ENCODE data around the gene NBPF3.
A peak's percentile ranks its signal among the peaks of the same experiment; 100 is the strongest.
"Not testable (repeated sequence)": the region's sequence is repeated elsewhere in the genome, so short reads cannot be mapped to it uniquely, and the experiment has no call there.

Gene NBPF3, protein sequence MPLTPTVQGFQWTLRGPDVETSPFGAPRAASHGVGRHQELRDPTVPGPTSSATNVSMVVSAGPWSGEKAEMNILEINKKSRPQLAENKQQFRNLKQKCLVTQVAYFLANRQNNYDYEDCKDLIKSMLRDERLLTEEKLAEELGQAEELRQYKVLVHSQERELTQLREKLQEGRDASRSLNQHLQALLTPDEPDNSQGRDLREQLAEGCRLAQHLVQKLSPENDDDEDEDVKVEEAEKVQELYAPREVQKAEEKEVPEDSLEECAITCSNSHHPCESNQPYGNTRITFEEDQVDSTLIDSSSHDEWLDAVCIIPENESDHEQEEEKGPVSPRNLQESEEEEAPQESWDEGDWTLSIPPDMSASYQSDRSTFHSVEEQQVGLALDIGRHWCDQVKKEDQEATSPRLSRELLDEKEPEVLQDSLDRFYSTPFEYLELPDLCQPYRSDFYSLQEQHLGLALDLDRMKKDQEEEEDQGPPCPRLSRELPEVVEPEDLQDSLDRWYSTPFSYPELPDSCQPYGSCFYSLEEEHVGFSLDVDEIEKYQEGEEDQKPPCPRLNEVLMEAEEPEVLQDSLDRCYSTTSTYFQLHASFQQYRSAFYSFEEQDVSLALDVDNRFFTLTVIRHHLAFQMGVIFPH

DNA sequence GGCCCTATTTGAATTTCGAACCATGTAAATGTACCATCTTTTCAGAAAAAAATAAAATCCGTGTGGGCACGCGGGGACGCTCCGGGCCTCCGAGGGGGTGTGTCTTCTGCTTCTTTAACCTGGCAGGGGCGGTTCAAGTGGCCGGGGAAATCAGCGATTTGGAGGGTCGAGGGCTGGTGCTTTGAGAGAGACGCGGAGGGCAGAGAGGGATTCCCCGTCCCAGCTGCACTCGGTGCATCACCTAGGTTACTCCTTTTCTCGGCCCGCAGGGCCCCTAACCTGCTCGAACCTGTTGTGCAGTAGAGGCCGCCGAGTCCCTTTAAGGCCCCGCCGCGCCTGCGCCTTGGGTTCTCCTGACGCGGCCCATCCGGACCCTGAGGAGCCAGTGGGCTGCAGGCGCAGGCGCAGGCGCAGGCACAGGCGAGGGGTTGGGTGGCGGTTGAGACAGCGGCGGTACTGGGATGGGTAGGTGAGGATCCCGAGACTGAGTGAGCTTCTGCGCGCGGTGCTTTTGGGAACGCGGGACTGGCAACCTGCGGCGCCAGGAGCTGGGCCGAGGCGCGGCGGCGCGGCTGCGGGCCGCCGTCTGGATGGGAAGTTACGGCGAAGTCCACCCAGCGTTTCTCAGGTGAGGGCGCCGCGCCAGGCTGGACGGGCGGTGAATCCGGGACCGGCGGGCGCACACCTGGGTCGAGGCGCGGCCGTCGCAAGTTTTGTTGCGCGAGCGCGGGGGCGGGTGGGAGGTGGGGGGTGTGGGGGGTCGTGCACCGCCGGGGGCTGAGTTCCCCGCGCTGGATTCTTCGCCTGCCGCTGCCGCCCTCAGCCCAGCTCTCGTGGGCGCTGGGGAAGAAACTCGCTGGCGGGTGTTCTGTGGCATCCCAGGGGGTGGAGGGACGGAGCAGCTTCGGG, at the start of gene NBPF3:
TSS of gene NBPF3 (plus strand) at position 417 of the 909 bp plus-strand sequence. CDS start 4,950 bp downstream, outside the sequence.
- Histone ChIP-seq H3K36me3 (ENCODE audit: control insufficient read depth, insufficient read depth, low read length, severe bottlenecking) (peaks cover 1% of the 10 kb centered on the region), H3K9ac (ENCODE audit: low read length) (peak within 1 kb of the TSS; percentile 83), H3K27me3 (replicated peaks; ENCODE audit: control insufficient read depth, insufficient read depth, low read length) (peaks cover 6% of the 10 kb centered on the region), H3K9me3 (ENCODE audit: control insufficient read depth, low read length) (no peaks in the 10 kb centered on the region), H3K4me3 (ENCODE audit: low read length) (peak within 1 kb of the TSS; percentile 90), H3K4me1 (ENCODE audit: control insufficient read depth, insufficient read depth, low read length) (peaks cover 16% of the 10 kb centered on the region)
- DNase-seq (ENCODE audit: low read depth), result peak; percentile 97

DNA sequence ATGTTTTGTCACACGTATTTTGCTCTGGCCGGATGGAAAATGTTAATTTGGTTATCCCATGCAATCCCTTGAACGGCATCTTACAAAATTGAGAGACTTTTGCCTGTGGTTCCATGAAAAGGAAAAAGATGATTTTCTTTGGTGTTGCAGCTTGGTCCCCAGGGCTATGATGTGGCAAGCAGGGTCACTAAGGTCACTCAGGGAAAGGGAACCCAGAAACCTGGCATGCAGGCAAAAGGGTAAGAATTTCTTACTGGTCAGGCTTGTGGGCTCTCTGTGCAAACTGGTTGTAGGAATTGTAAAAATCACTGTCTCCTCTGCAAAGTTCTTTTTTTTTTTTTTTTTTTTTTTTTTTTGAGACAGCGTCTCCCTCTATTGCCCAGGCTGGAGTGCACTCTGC, 48.4 kb upstream of the NBPF3 start:
- H3K4me1 ChIP-seq (ENCODE audit: control insufficient read depth, insufficient read depth, low read length), result peaks cover 16% of the 10 kb centered on the region

DNA sequence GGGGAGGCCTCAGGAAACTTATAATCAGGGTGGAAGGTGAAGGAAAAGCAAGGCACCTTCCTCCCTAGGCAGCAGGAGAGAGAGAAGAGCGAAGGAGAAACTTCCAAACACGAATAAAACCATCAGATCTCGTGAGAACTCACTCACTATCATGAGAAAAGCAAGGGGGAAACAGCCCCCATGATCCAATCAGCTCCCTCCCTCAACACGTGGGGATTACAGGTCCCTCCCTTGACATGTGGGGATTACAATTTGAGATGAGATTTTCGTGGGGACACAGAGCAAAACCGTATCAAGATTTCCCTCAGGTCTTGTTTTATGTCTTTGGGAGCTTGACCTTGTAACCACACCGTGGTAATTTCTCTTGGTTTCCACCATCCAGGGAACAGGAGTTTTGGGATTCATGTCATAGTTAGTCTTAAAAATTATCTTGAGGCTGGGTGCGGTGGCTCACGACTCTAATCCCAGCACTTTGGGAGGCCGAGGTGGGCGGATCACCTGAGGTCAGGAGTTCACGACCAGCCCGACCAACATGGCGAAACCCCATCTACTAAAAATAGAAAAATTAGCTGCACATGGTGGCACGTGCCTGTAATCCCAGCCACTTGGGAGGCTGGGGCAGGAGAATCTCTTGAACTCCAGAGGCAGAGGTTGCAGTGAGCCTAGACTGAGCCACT, 47.2 kb upstream of the NBPF3 start:
- Histone ChIP-seq H3K9ac (ENCODE audit: low read length) (no peak overlapping the region), H3K4me3 (ENCODE audit: low read length) (no peak overlapping the region), H3K4me1 (ENCODE audit: control insufficient read depth, insufficient read depth, low read length) (peaks cover 16% of the 10 kb centered on the region), H3K9me3 (ENCODE audit: control insufficient read depth, low read length) (no peaks in the 10 kb centered on the region), H3K27me3 (replicated peaks; ENCODE audit: control insufficient read depth, insufficient read depth, low read length) (peaks cover 7% of the 10 kb centered on the region), H3K36me3 (ENCODE audit: control insufficient read depth, insufficient read depth, low read length, severe bottlenecking) (no peaks in the 10 kb centered on the region)
- DNase-seq (ENCODE audit: low read depth), result no peak

More for the DNA sequence above, 48.4 kb upstream of the NBPF3 start:
- H3K4me3 ChIP-seq (ENCODE audit: low read length), result no peak overlapping the region
- no peaks in the 10 kb centered on the region for H3K9me3 ChIP-seq (ENCODE audit: control insufficient read depth, low read length)
- H3K9ac ChIP-seq (ENCODE audit: low read length), result peak overlapping the region; percentile 48
- H3K36me3 ChIP-seq (ENCODE audit: control insufficient read depth, insufficient read depth, low read length, severe bottlenecking), result no peaks in the 10 kb centered on the region
- H3K27me3 ChIP-seq (replicated peaks; ENCODE audit: control insufficient read depth, insufficient read depth, low read length), result peaks cover 7% of the 10 kb centered on the region
- no peak for DNase-seq (ENCODE audit: low read depth)

DNA sequence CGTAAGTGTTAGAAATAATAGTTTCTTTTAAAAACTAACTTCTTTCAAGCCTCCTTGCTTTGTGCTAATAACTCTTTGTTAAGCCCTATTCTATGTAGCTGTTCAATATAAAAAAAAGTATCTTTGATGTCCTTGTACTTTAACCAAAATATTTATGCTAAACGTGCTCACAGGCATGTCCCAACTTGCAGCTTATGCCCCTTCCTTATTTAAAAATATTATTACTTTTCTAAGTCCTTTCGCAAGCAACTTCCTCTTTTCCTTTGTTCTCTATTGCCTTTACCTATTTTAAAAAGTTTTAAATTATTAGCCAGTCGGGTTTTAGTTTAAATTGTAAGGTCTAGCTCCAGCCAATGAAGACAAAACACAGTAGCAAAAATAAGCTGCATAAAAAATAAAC, 43.4 kb upstream of the NBPF3 start:
- H3K4me3 ChIP-seq (ENCODE audit: low read length), result no peak overlapping the region
- peaks cover 8% of the 10 kb centered on the region for H3K4me1 ChIP-seq (ENCODE audit: control insufficient read depth, insufficient read depth, low read length)
- peaks cover 12% of the 10 kb centered on the region for H3K27me3 ChIP-seq (replicated peaks; ENCODE audit: control insufficient read depth, insufficient read depth, low read length)
- H3K9me3 ChIP-seq (ENCODE audit: control insufficient read depth, low read length), result peaks cover 2% of the 10 kb centered on the region
- H3K9ac ChIP-seq (ENCODE audit: low read length), result no peak overlapping the region
- DNase-seq (ENCODE audit: low read depth), result no peak
- H3K36me3 ChIP-seq (ENCODE audit: control insufficient read depth, insufficient read depth, low read length, severe bottlenecking), result no peaks in the 10 kb centered on the region

DNA sequence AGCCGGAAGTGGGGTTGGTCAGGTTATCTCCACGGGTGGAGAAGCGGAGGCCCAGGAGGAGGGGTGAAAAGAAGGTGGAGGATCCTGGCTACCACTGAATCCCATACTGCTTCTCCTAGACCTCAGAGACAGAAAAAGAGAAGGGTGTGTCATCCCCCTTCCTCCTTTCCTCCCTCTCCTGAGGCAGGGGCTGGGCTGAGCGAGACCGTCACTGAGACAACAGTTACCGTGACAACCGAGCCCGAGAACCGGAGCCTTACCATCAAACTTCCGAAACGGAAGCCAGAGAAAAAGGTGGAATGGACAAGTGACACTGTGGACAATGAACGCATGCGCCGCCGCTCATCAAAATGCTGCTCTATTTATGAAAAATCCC, 42.1 kb upstream of the NBPF3 start:
- Histone ChIP-seq H3K9me3 (ENCODE audit: control insufficient read depth, low read length) (peaks cover 2% of the 10 kb centered on the region), H3K4me3 (ENCODE audit: low read length) (no peak overlapping the region), H3K36me3 (ENCODE audit: control insufficient read depth, insufficient read depth, low read length, severe bottlenecking) (no peaks in the 10 kb centered on the region), H3K9ac (ENCODE audit: low read length) (no peak overlapping the region), H3K27me3 (replicated peaks; ENCODE audit: control insufficient read depth, insufficient read depth, low read length) (peaks cover 12% of the 10 kb centered on the region), H3K4me1 (ENCODE audit: control insufficient read depth, insufficient read depth, low read length) (no peaks in the 10 kb centered on the region)
- DNase-seq (ENCODE audit: low read depth), result no peak

DNA sequence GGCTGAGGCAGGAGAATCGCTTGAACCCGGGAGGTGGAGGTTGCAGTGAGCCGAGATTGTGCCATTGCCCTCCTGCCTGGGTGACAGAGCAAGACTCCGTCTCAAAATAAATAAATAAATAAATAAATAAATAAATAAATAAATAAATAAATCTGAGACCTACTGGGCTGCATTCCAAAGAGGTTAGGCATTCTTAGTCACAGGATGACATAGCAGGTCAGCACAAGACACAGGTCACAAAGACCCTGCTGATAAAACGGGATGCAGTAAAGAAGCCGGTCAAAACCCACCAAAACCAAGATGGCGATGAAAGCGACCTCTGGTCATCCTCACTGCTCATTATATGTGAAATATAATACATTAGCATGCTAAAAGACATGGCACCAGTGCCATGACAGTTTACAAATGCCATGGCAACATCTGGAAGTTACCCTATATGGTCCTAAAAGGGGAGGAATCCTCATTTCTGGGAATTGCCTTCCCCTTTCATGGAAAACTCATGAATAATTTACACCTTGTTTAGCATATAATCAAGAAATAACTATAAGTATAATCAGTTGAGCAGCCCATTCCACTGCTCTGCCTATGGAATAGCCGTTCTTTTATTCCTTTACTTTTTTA, 38.1 kb upstream of the NBPF3 start:
- H3K36me3 ChIP-seq (ENCODE audit: control insufficient read depth, insufficient read depth, low read length, severe bottlenecking); DNase-seq (ENCODE audit: low read depth); H3K9ac ChIP-seq (ENCODE audit: low read length); H3K9me3 ChIP-seq (ENCODE audit: control insufficient read depth, low read length); H3K4me3 ChIP-seq (ENCODE audit: low read length); H3K4me1 ChIP-seq (ENCODE audit: control insufficient read depth, insufficient read depth, low read length): not testable (repeated sequence)
- peaks cover 21% of the 10 kb centered on the region for H3K27me3 ChIP-seq (replicated peaks; ENCODE audit: control insufficient read depth, insufficient read depth, low read length)

DNA sequence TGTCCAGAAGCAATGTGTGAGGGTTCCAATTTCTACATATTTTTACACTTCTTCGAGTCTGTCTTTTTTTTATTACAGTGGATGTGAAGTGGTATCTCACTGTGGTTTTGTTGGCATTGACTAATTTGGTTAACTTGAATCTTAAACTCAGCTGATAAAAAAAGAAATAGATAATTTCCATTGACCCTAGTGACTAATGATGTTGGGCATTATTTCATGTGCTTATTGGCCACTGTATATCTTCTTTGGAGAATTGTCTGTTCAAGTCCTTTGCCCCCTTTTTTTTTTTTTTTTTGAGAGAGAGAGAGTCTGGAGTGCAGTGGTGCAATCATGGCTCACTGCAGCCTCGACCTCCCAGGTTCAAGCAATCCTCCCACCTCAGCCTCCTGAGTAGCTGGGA, 33.3 kb upstream of the NBPF3 start:
- H3K4me1 ChIP-seq (ENCODE audit: control insufficient read depth, insufficient read depth, low read length), result no peaks in the 10 kb centered on the region
- H3K9ac ChIP-seq (ENCODE audit: low read length), result no peak overlapping the region
- no peak for DNase-seq (ENCODE audit: low read depth)
- H3K27me3 ChIP-seq (replicated peaks; ENCODE audit: control insufficient read depth, insufficient read depth, low read length), result peaks cover 35% of the 10 kb centered on the region
- H3K9me3 ChIP-seq (ENCODE audit: control insufficient read depth, low read length), result no peaks in the 10 kb centered on the region
- H3K4me3 ChIP-seq (ENCODE audit: low read length), result no peak overlapping the region
- H3K36me3 ChIP-seq (ENCODE audit: control insufficient read depth, insufficient read depth, low read length, severe bottlenecking), result no peaks in the 10 kb centered on the region

DNA sequence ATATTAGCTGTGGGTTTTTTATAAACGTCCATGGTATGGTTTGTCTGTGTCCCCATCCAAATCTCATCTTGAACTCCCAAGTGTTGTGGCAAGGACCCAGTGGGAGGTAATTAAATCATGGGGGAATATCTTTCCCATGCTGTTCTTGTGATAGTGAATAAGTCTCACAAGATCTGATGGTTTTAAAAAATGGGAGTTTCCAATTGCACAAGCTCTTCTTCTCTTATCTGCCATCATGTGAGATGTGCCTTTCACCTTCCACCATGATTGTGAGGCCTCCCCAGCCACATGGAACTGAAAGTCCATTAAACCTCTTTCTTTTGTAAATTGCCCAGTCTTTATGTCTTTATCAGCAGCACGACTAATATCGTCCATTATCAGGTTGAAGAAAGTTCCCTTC, 30.0 kb upstream of the NBPF3 start:
- not testable (repeated sequence) for H3K36me3 ChIP-seq (ENCODE audit: control insufficient read depth, insufficient read depth, low read length, severe bottlenecking); H3K4me1 ChIP-seq (ENCODE audit: control insufficient read depth, insufficient read depth, low read length); DNase-seq (ENCODE audit: low read depth); H3K9me3 ChIP-seq (ENCODE audit: control insufficient read depth, low read length); H3K4me3 ChIP-seq (ENCODE audit: low read length); H3K9ac ChIP-seq (ENCODE audit: low read length)
- peaks cover 43% of the 10 kb centered on the region for H3K27me3 ChIP-seq (replicated peaks; ENCODE audit: control insufficient read depth, insufficient read depth, low read length)

DNA sequence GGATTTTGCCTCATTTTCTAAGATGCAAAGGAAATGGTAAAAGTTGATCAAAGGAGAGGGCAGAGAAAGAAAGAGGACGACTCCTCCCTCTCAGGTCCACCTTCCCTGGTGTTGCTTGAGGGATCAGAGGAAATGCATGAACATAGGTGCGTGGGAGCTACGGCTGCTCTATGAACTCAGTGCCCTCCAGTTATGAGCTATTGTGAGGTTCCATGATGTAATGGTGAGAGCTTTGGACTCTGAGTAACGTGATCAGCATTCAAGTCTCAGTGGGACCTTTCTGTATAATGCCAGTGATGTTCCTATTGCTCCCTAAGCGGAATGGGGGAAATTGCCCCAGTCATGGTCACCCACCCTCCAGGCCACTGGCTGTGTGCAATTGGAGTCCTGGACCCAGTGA, 25.9 kb upstream of the NBPF3 start:
- no peaks in the 10 kb centered on the region for H3K36me3 ChIP-seq (ENCODE audit: control insufficient read depth, insufficient read depth, low read length, severe bottlenecking)
- H3K4me1 ChIP-seq (ENCODE audit: control insufficient read depth, insufficient read depth, low read length), result no peaks in the 10 kb centered on the region
- no peaks in the 10 kb centered on the region for H3K9me3 ChIP-seq (ENCODE audit: control insufficient read depth, low read length)
- H3K9ac ChIP-seq (ENCODE audit: low read length), result no peak overlapping the region
- H3K27me3 ChIP-seq (replicated peaks; ENCODE audit: control insufficient read depth, insufficient read depth, low read length), result peaks cover 40% of the 10 kb centered on the region
- H3K4me3 ChIP-seq (ENCODE audit: low read length), result no peak overlapping the region
- no peak for DNase-seq (ENCODE audit: low read depth)

DNA sequence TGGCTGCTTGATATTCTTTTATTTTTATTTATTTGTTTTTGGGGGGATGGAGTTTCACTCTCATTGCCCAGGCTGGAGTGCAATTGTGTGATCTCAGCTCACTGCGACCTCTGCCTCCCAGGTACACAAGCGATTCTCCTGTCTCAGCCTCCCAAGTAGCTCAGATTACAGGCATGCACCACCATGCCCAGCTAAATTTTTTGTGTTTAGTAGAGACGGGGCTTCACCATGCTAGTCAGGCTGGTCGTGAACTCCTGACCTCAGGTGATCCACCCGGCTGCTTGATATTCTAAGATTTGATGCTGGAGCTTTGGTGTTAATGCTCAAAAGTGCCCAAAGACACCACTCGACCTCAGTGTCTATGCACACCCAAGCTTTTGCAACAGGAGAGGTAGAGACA, 19.6 kb upstream of the NBPF3 start:
- H3K9me3 ChIP-seq (ENCODE audit: control insufficient read depth, low read length); H3K36me3 ChIP-seq (ENCODE audit: control insufficient read depth, insufficient read depth, low read length, severe bottlenecking); H3K9ac ChIP-seq (ENCODE audit: low read length); H3K4me1 ChIP-seq (ENCODE audit: control insufficient read depth, insufficient read depth, low read length); DNase-seq (ENCODE audit: low read depth); H3K4me3 ChIP-seq (ENCODE audit: low read length): not testable (repeated sequence)
- H3K27me3 ChIP-seq (replicated peaks; ENCODE audit: control insufficient read depth, insufficient read depth, low read length), result peaks cover 17% of the 10 kb centered on the region
